Gastroesophageal sphincter (tissue), 4 donors: Measurements from ENCODE around the gene ALPL. TPM values are rescaled to one million over a fixed set of nuclear protein-coding genes. Genes with fewer than 3 reads are reported as not detected.
"Not testable (repeated sequence)": the region's sequence is repeated elsewhere in the genome, so short reads cannot be mapped to it uniquely, and the experiment has no call there.

Source experiments
- ATAC-seq: fragments of 150-250 bp; one replicate; pipeline ENCODE4 v1.9.1; 2016; ENCODE audit warnings: mild to moderate bottlenecking, moderate library complexity
- H3K27ac ChIP-seq, 4 donors: fragments of 200-600 bp; sonication (generic) in 3 of 4; 1 replicate in 3 of 4; 2 replicates in 1 of 4; pipeline ENCODE4 v1.5.1; 2016 to 2019
- H3K27me3 ChIP-seq: fragments of 200-600 bp; sonication (generic); one replicate; pipeline ENCODE4 v1.5.1; 2019
- H3K36me3 ChIP-seq, 2 donors: fragments of 200-600 bp; sonication (generic); one replicate each; pipeline ENCODE4 v1.5.1; 2019; ENCODE audit warnings: control low read depth in 1 of 2
- H3K4me1 ChIP-seq, 3 donors: fragments of 200-600 bp; sonication (generic); 1 replicate in 2 of 3; 2 replicates in 1 of 3; pipeline ENCODE4 v1.5.1; 2016 to 2019; ENCODE audit warnings: control low read depth in 2 of 3
- H3K4me3 ChIP-seq, 2 donors: fragments of 200-600 bp; sonication (generic); one replicate each; pipeline ENCODE4 v1.5.1; 2019; ENCODE audit warnings: mild to moderate bottlenecking in 1 of 2, moderate library complexity in 1 of 2
- H3K9me3 ChIP-seq, 3 donors: fragments of 200-600 bp; sonication (generic); one replicate each; pipeline ENCODE4 v1.5.1; 2017 to 2019; ENCODE audit warnings: control low read depth in 2 of 3
- CTCF ChIP-seq, 4 experiments: fragments of 200-600 bp in 2 of 4; fragments of 450-650 bp in 2 of 4; sonication (generic) in 1 of 4; IDR thresholded peaks; one replicate each; pipeline ENCODE4 v1.5.1; 2017 to 2019; ENCODE audit warnings: antibody characterized with exemption in 4 of 4, mild to moderate bottlenecking in 2 of 4, moderate library complexity in 2 of 4
- EP300 ChIP-seq: sonication (generic); formaldehyde crosslinking; IDR thresholded peaks from one replicate; pipeline ENCODE4 v1.6.1; 2017; ENCODE audit warnings: antibody characterized with exemption, mild to moderate bottlenecking
- POLR2A ChIP-seq, 2 donors: fragments of 450-650 bp; IDR thresholded peaks; one replicate each; pipeline ENCODE4 v1.6.1; 2017; ENCODE audit warnings: antibody characterized with exemption in 2 of 2, mild to moderate bottlenecking in 2 of 2, moderate library complexity in 1 of 2
- POLR2AphosphoS5 ChIP-seq: sonication (generic); formaldehyde crosslinking; IDR thresholded peaks from one replicate; pipeline ENCODE4 v1.6.1; 2017; ENCODE audit warnings: antibody characterized with exemption
- WGBS, 2 donors: methylation state at CpG; one replicate each; pipeline ENCODE4 v1.1.5; 2018; ENCODE audit warnings: low coverage in 1 of 2; 5-methylcytosine and 5-hydroxymethylcytosine counted together
- total RNA-seq, 4 donors: library from RNA; depleted of rRNA; stranded (reverse); fragments of >200 nt; gene quantifications; one replicate each; pipeline ENCODE4 v1.1.0, GENCODE V29; 2016

ALPL gene
- total RNA-seq, 4 donors from 2014 or later, result 0.62 to 6.1 (median 3.9) TPM

GRCh38 chr1:21511579-21512522 lies 2.6 kb downstream of the ALPL start:
- H3K4me1 ChIP-seq, result peaks cover 0 to 14% (median 10%) of the 10 kb centered on the region in 3 donors
- WGBS, 2 donors, result 61 to 69% methylated on average over 6 to 8 of the region's 11 CpGs
- no peaks in the 10 kb centered on the region for H3K36me3 ChIP-seq
- H3K27ac ChIP-seq, result no peak overlapping the region
- H3K9me3 ChIP-seq, result no peaks in the 10 kb centered on the region
- TF ChIP-seq POLR2AphosphoS5, result peak; percentile 18
- no peak for TF ChIP-seq EP300
- peaks cover 48% of the 10 kb centered on the region for H3K27me3 ChIP-seq
- peak; percentile 59 for ATAC-seq
- H3K4me3 ChIP-seq, result no peak overlapping the region

GRCh38 chr1:21514245-21514644 lies 5.0 kb downstream of the ALPL start:
- Histone ChIP-seq H3K27ac (no peak overlapping the region), H3K36me3 (no peaks in the 10 kb centered on the region), H3K4me3 (no peak overlapping the region), H3K4me1 (peaks cover 0 to 6% (median 5%) of the 10 kb centered on the region in 3 donors), H3K9me3 (no peaks in the 10 kb centered on the region), H3K27me3 (peaks cover 25% of the 10 kb centered on the region)
- TF ChIP-seq POLR2AphosphoS5 (no peak), POLR2A (IDR thresholded peaks at IDR 0.05) (no peak), EP300 (no peak), CTCF (IDR thresholded peaks at IDR 0.05) (no peak)
- WGBS, 2 donors, result 73% methylated on average over 3 of the region's 5 CpGs; no CpG with 5 or more reads in 1 of the 2 donors
- ATAC-seq, result no peak

- no peaks in the 10 kb centered on the region for H3K9me3 ChIP-seq
- no peak overlapping the region for H3K4me3 ChIP-seq
- TF ChIP-seq POLR2A (IDR thresholded peaks at IDR 0.05), result no peak
- no peak for TF ChIP-seq CTCF (IDR thresholded peaks at IDR 0.05)
- TF ChIP-seq POLR2AphosphoS5, result no peak
- H3K27ac ChIP-seq, result no peak overlapping the region
- no peaks in the 10 kb centered on the region for H3K4me1 ChIP-seq
- ATAC-seq, result no peak
- H3K27me3 ChIP-seq, result no peaks in the 10 kb centered on the region
- 71 to 100% methylated on average over 2 of the region's 3 CpGs for WGBS, 2 donors
- no peaks in the 10 kb centered on the region for H3K36me3 ChIP-seq
These were observed 8.0 kb downstream of the ALPL start for GRCh38 chr1:21517161-21517589.

GRCh38 chr1:21517660-21518480 lies 8.6 kb downstream of the ALPL start:
- Histone ChIP-seq H3K4me1 (no peaks in the 10 kb centered on the region), H3K4me3 (no peak overlapping the region), H3K27me3 (no peaks in the 10 kb centered on the region), H3K27ac (no peak overlapping the region), H3K9me3 (no peaks in the 10 kb centered on the region), H3K36me3 (no peaks in the 10 kb centered on the region)
- 44 to 63% methylated on average over 7 to 9 of the region's 13 CpGs for WGBS, 2 donors
- ATAC-seq, result no peak
- TF ChIP-seq POLR2A (IDR thresholded peaks at IDR 0.05), result no peak
- TF ChIP-seq POLR2AphosphoS5, result no peak
- no peak for TF ChIP-seq EP300
- TF ChIP-seq CTCF (IDR thresholded peaks at IDR 0.05), result no peak

- WGBS, 2 donors, result 83 to 97% methylated on average over 4 to 7 of the region's 16 CpGs
- ATAC-seq, result no peak
- TF ChIP-seq POLR2A (IDR thresholded peaks at IDR 0.05), result no peak
- TF ChIP-seq POLR2AphosphoS5, result no peak
- H3K4me3 ChIP-seq, result no peak overlapping the region
- H3K27ac ChIP-seq, result no peak overlapping the region
- no peaks in the 10 kb centered on the region for H3K4me1 ChIP-seq
- no peaks in the 10 kb centered on the region for H3K9me3 ChIP-seq
- no peaks in the 10 kb centered on the region for H3K27me3 ChIP-seq
- no peaks in the 10 kb centered on the region for H3K36me3 ChIP-seq
These were observed 9.7 kb downstream of the ALPL start for GRCh38 chr1:21518774-21519455.

GRCh38 chr1:21519486-21520070 lies 10.4 kb downstream of the ALPL start:
- WGBS, 2 donors, result 89 to 97% methylated on average over 5 to 8 of the region's 11 CpGs
- not testable (repeated sequence) for H3K27me3 ChIP-seq, H3K9me3 ChIP-seq, ATAC-seq, H3K4me3 ChIP-seq, H3K27ac ChIP-seq, H3K4me1 ChIP-seq, H3K36me3 ChIP-seq
